Neural cell (in vitro differentiated cells): ENCODE measurements around the gene GRIA1. TPM values are rescaled to one million over a fixed set of nuclear protein-coding genes. Genes with fewer than 3 reads are reported as not detected.
A peak's percentile ranks its signal among the peaks of the same experiment; 100 is the strongest.

ENCODE experiments used
- H2AFZ ChIP-seq: fragments of 200-600, 300-800 bp; sonication (generic), shearing (Covaris generic); 2 replicates; pipeline ENCODE4 v1.6.0; 2014; ENCODE audit warnings: low read depth, mild to moderate bottlenecking, antibody characterized with exemption, low read length, moderate library complexity
- H3F3A ChIP-seq: fragments of 200-600 bp; shearing (Covaris generic); 2 replicates; pipeline ENCODE4 v1.6.1; 2016; ENCODE audit warnings: mild to moderate bottlenecking, moderate library complexity, mixed read lengths, antibody characterized with exemption, low read length; ENCODE audit not compliant: insufficient read depth, poor library complexity, severe bottlenecking
- H3K27ac ChIP-seq: fragments of 200-600, 300-800 bp; sonication (generic), shearing (Covaris generic); 2 replicates; pipeline ENCODE4 v1.5.1; 2014; ENCODE audit warnings: mild to moderate bottlenecking, low read length, moderate library complexity
- H3K27me3 ChIP-seq: fragments of 300-800, 200-600 bp; sonication (generic), shearing (Covaris generic); 2 replicates; pipeline ENCODE4 v1.6.0; 2014; ENCODE audit warnings: mild to moderate bottlenecking, low read depth, low read length, moderate library complexity; ENCODE audit not compliant: insufficient read depth
- H3K36me3 ChIP-seq: fragments of 300-800, 200-600 bp; sonication (generic), shearing (Covaris generic); 2 replicates; pipeline ENCODE4 v1.5.1; 2014; ENCODE audit warnings: mild to moderate bottlenecking, antibody characterized with exemption, low read length, moderate library complexity; ENCODE audit not compliant: insufficient read depth
- H3K4me2 ChIP-seq: fragments of 300-800, 200-600 bp; sonication (generic), shearing (Covaris generic); 2 replicates; pipeline ENCODE4 v1.6.0; 2014; ENCODE audit warnings: mild to moderate bottlenecking, low read length
- H3K4me3 ChIP-seq: fragments of 300-800, 200-600 bp; sonication (generic), shearing (Covaris generic); 2 replicates; pipeline ENCODE4 v1.5.1; 2014; ENCODE audit warnings: mild to moderate bottlenecking, low read length, moderate library complexity
- H3K79me2 ChIP-seq: fragments of 200-600 bp; shearing (Covaris generic); replicated peaks from 2 replicates; pipeline ENCODE4 v1.6.0; 2014; ENCODE audit warnings: mild to moderate bottlenecking, low read length, moderate library complexity; ENCODE audit not compliant: insufficient read depth
- H3K9ac ChIP-seq: fragments of 300-800, 200-600 bp; sonication (generic), shearing (Covaris generic); 2 replicates; pipeline ENCODE4 v1.6.1; 2016; ENCODE audit warnings: mild to moderate bottlenecking, low read length, mixed read lengths
- H3K9me2 ChIP-seq: fragments of 200-600 bp; shearing (Covaris generic); 2 replicates; pipeline ENCODE4 v1.6.1; 2016; ENCODE audit warnings: mild to moderate bottlenecking, low read length, mixed read lengths; ENCODE audit not compliant: insufficient read depth
- H3K9me3 ChIP-seq: fragments of 200-600, 300-800 bp; sonication (generic), shearing (Covaris generic); 2 replicates; pipeline ENCODE4 v1.6.1; 2016; ENCODE audit warnings: mild to moderate bottlenecking, mixed run types, low read length, moderate library complexity, mixed read lengths
- H4K20me1 ChIP-seq: fragments of 200-600 bp; shearing (Covaris generic); 2 replicates; pipeline ENCODE4 v1.6.1; 2016; ENCODE audit warnings: mild to moderate bottlenecking, mixed run types; ENCODE audit not compliant: insufficient read depth
- EP300 ChIP-seq: fragments of 450-650 bp; conservative IDR thresholded peaks from 2 replicates; pipeline ENCODE4 v1.6.1; 2014; ENCODE audit warnings: antibody characterized with exemption, mild to moderate bottlenecking, moderate library complexity; ENCODE audit not compliant: poor library complexity, severe bottlenecking
- EZH2 ChIP-seq: fragments of 200-600, 300-800 bp; shearing (Covaris generic), sonication (generic); IDR thresholded peaks from 2 replicates; pipeline ENCODE4 v1.6.1; 2014; ENCODE audit warnings: antibody characterized with exemption, low read length, borderline replicate concordance, mild to moderate bottlenecking; ENCODE audit not compliant: insufficient read depth, poor library complexity, severe bottlenecking
- MXI1 ChIP-seq: fragments of 450-650 bp; conservative IDR thresholded peaks from 2 replicates; pipeline ENCODE4 v1.6.1; 2014; ENCODE audit warnings: antibody characterized with exemption, mild to moderate bottlenecking; ENCODE audit not compliant: poor library complexity, severe bottlenecking
- POLR2AphosphoS5 ChIP-seq: IDR thresholded peaks from 2 replicates; pipeline ENCODE4 v1.6.1; 2012
- RAD21 ChIP-seq: fragments of 450-650 bp; conservative IDR thresholded peaks from 2 replicates; pipeline ENCODE4 v1.6.1; 2014; ENCODE audit warnings: antibody characterized with exemption, mild to moderate bottlenecking, moderate library complexity
- SMC3 ChIP-seq: fragments of 450-650 bp; conservative IDR thresholded peaks from 2 replicates; pipeline ENCODE4 v1.6.1; 2014; ENCODE audit warnings: antibody characterized with exemption, mild to moderate bottlenecking, moderate library complexity; ENCODE audit not compliant: poor library complexity
- TAF1 ChIP-seq: IDR thresholded peaks from 2 replicates; pipeline ENCODE4 v1.6.1; 2012; ENCODE audit warnings: low read depth
- polyA plus RNA-seq: library from polyadenylated mRNA; depleted of rRNA; stranded (reverse); fragments of >200 nt; gene quantifications from 2 replicates; pipeline ENCODE4 v1.2.3, GENCODE V29; 2014
- TF ChIP-seq, protein P1 (sequence below): IDR thresholded peaks from 2 replicates; pipeline ENCODE4 v1.6.1; 2012; ENCODE audit warnings: borderline replicate concordance
- TF ChIP-seq, protein P2 (sequence below): fragments of 450-650 bp; IDR thresholded peaks from 2 replicates; pipeline ENCODE4 v1.5.1; 2014; ENCODE audit warnings: antibody characterized with exemption, mild to moderate bottlenecking, moderate library complexity; ENCODE audit not compliant: poor library complexity, severe bottlenecking

GRIA1 gene
- polyA plus RNA-seq, 1 donor from 2014 or later, result 59.6 TPM

DNA sequence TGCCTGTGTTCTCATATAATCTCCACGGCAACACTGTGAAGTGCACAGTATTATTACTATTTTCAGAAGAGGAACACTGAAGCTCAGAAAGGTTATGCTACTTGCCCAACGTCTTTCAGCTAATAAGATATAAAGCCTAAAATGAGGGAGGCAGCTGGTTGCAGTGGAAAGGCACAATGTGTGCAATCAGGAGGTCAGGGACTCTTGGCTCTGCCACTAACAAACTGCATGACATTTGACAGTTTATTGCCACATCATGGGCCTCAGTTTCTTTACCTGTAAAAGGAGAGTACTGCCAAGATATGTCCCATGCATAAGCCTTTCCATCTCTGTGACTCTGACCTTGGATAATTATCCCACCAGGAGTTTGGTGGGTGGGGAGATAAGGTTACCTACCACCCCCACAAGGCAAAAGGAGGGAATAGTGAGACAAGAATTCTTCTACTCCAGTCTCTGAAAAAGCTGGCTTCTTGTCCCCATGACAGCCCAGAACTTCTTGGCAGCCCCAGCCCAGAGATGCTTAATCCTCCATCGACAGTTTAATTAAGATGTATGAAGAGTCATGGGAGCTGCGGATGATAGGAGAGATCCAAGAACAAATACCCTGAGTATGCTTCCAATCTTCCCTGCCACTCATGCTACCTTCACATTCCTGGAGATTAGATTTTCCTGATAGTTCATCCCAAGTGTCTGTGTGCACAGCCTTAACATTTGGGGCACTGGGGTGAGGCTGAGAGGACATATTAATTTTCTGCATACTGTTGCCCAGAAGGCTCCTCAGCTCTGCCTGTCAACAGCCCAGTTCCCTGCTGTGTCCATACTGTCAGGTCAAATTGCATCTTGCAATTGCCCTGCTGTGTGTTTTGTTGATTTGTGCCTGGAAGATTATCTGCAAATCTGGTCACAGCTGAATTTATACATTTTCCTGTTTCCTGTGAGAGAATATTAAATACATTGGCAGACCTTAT lies 277.0 kb downstream of the GRIA1 start:
- H3K9ac ChIP-seq, result no peak overlapping the region
- peak; percentile 26 for TF ChIP-seq EP300
- no peak for TF ChIP-seq RAD21
- no peak for TF ChIP-seq SMC3
- TF ChIP-seq, protein P1, sequence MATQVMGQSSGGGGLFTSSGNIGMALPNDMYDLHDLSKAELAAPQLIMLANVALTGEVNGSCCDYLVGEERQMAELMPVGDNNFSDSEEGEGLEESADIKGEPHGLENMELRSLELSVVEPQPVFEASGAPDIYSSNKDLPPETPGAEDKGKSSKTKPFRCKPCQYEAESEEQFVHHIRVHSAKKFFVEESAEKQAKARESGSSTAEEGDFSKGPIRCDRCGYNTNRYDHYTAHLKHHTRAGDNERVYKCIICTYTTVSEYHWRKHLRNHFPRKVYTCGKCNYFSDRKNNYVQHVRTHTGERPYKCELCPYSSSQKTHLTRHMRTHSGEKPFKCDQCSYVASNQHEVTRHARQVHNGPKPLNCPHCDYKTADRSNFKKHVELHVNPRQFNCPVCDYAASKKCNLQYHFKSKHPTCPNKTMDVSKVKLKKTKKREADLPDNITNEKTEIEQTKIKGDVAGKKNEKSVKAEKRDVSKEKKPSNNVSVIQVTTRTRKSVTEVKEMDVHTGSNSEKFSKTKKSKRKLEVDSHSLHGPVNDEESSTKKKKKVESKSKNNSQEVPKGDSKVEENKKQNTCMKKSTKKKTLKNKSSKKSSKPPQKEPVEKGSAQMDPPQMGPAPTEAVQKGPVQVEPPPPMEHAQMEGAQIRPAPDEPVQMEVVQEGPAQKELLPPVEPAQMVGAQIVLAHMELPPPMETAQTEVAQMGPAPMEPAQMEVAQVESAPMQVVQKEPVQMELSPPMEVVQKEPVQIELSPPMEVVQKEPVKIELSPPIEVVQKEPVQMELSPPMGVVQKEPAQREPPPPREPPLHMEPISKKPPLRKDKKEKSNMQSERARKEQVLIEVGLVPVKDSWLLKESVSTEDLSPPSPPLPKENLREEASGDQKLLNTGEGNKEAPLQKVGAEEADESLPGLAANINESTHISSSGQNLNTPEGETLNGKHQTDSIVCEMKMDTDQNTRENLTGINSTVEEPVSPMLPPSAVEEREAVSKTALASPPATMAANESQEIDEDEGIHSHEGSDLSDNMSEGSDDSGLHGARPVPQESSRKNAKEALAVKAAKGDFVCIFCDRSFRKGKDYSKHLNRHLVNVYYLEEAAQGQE, result peak; percentile 71
- TF ChIP-seq, protein P2, sequence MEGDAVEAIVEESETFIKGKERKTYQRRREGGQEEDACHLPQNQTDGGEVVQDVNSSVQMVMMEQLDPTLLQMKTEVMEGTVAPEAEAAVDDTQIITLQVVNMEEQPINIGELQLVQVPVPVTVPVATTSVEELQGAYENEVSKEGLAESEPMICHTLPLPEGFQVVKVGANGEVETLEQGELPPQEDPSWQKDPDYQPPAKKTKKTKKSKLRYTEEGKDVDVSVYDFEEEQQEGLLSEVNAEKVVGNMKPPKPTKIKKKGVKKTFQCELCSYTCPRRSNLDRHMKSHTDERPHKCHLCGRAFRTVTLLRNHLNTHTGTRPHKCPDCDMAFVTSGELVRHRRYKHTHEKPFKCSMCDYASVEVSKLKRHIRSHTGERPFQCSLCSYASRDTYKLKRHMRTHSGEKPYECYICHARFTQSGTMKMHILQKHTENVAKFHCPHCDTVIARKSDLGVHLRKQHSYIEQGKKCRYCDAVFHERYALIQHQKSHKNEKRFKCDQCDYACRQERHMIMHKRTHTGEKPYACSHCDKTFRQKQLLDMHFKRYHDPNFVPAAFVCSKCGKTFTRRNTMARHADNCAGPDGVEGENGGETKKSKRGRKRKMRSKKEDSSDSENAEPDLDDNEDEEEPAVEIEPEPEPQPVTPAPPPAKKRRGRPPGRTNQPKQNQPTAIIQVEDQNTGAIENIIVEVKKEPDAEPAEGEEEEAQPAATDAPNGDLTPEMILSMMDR, result no peak
- peak; percentile 66 for TF ChIP-seq POLR2AphosphoS5

DNA sequence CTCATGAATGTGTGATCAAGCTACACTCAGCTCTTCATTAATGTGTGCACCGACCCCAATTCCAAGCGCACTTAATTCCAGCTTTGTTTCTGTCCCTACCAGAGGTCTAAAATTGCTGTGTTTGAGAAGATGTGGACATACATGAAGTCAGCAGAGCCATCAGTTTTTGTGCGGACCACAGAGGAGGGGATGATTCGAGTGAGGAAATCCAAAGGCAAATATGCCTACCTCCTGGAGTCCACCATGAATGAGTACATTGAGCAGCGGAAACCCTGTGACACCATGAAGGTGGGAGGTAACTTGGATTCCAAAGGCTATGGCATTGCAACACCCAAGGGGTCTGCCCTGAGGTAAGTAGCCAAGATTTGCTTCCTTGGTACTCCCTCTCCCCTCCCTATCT lies 279.6 kb downstream of the GRIA1 start:
- H3K27ac ChIP-seq, result no peak overlapping the region
- no peak overlapping the region for H3K4me2 ChIP-seq
- no peaks in the 10 kb centered on the region for H3K9me3 ChIP-seq
- H3K4me3 ChIP-seq, result no peak overlapping the region
- peaks cover 13% of the 10 kb centered on the region for H3F3A ChIP-seq
- TF ChIP-seq, protein P2, result no peak
- no peak for TF ChIP-seq EP300
- TF ChIP-seq SMC3, result no peak
- TF ChIP-seq, protein P1, result no peak
- no peak for TF ChIP-seq MXI1
- TF ChIP-seq EZH2, result no peak
- TF ChIP-seq POLR2AphosphoS5, result no peak
- no peak for TF ChIP-seq RAD21
- no peak for TF ChIP-seq TAF1
- no peaks in the 10 kb centered on the region for H4K20me1 ChIP-seq
- H2AFZ ChIP-seq, result no peak overlapping the region
- H3K9ac ChIP-seq, result no peak overlapping the region
- no peaks in the 10 kb centered on the region for H3K27me3 ChIP-seq
- no peaks in the 10 kb centered on the region for H3K79me2 ChIP-seq
- H3K9me2 ChIP-seq, result no peaks in the 10 kb centered on the region
- H3K36me3 ChIP-seq, result no peaks in the 10 kb centered on the region

More for the DNA sequence above, 277.0 kb downstream of the GRIA1 start:
- Histone ChIP-seq H3F3A (peaks cover 13% of the 10 kb centered on the region), H3K4me3 (peak overlapping the region; percentile 14), H3K9me3 (no peaks in the 10 kb centered on the region), H2AFZ (no peak overlapping the region), H3K79me2 (no peaks in the 10 kb centered on the region), H4K20me1 (no peaks in the 10 kb centered on the region), H3K36me3 (no peaks in the 10 kb centered on the region), H3K4me2 (no peak overlapping the region), H3K27me3 (no peaks in the 10 kb centered on the region), H3K9me2 (no peaks in the 10 kb centered on the region), H3K27ac (peak overlapping the region; percentile 58)
